HG02623 (cell line): ENCODE measurements around the gene DENND11.
A peak's percentile ranks its signal among the peaks of the same experiment; 100 is the strongest.
"Not testable (repeated sequence)": the region's sequence is repeated elsewhere in the genome, so short reads cannot be mapped to it uniquely, and the experiment has no call there.

Experiments used
- ATAC-seq: cut with Tn5 transposase; IDR thresholded peaks from one replicate; pipeline ENCODE4 v1.9.1; 2021; ENCODE audit warnings: moderate library complexity; ENCODE audit not compliant: unreplicated experiment

The DENND11 gene

DNA sequence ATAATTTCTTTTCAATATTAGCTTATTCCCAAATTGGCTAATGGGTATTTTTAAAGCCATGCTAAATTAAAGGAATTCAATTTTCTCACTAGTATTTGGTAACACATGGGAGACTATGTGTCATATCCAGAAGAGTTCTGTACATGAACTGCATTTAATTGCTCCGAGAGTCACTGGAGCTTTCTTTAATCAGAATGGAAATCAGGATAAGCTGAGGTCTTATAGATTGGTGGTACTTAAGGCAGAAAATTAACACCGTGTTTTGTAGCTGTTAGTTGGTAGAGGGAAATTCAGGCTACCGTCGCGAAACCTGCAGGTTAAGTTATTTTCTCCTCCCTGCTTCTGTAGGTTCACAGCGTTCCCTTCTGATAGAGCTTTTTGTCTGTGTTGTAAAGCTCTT is 6.4 kb upstream of the DENND11 start, which contains the start of gene WEE2:
Gene WEE2, plus strand, starts transcription at position 3 of the 400 bp plus-strand sequence. CDS start 406 bp downstream, outside the sequence.
- no peak for ATAC-seq

GRCh38 chr7:141706239-141707064 is 4.5 kb upstream of the DENND11 start:
- ATAC-seq = no peak

DNA sequence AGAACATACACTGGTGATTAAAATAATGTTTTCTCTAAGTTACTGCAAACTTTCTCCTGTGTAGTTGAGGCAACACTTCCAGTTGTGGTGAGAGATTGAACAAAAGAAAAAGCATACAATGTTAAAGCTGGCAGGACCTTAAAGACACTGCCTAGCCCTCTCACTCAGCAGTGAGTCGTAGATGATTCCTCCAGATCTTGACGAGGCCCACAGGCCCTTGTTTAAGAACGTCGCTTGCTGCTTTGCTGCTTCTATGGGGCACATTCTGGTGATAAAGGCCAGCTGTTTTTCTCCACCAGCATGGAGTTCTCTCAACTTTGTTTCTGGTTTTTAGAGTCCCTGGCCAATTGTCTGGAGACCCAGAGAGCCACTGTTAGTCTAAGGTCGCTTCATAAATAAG is 2.8 kb upstream of the DENND11 start:
- no peak for ATAC-seq

GRCh38 chr7:141704112-141704511 is 2.1 kb upstream of the DENND11 start:
- no peak for ATAC-seq

- ATAC-seq = no peak
Measured at GRCh38 chr7:141702892-141703291, 926 bp upstream of the DENND11 start.

DNA sequence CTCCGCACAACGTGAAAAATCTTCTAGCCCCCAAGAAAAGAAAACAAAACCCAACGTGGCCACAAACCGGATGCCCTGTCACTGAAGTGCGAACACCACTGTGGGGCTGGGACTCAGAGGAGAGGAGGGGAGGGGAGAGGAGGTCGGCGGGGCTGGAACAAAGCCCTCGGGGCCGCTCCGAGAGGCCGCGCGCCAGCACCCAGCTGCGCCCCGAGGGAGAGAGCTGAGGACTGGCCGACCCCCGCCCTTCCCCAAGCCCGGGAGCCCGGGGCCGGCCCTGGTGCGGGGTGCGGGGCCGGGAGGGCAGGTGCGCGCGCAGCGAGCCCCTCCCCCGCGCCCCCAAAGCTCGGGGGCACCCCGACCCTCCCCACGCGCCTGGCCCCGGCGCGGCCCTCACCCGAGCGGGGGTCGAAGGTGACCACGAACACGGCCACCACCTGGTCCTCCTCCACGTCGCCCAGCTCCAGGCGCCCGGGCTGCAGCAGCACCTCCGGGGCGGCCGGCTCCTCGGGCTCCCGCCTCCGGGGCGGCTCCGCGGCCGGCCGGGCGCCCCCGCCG is 398 bp downstream of the DENND11 start:
- peak; percentile 84 for ATAC-seq

DNA sequence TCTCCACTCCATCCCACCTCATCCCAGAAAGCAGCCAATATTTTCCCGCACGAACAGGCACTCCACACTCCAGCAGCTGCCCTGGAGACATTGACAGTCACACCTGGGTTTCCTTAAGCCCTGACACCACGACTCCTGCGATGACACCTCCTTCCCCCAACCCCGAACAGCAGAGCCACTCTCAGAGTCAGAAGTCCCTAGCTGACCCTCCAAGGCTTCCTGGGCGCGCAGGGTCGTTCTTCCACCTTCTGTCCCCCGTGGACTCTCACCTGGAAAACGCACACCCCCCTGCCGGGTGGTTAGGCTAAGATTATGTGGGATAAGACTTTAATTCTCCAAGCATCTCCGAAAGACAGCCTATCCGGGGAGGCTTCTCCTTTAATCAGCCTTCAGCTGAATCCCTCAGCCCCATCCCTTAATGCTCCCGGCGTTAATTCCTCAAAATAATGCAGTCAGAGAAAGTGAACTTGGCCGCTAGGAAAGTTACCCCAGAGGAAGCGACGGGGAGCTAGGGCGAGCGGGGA is 1.1 kb downstream of the DENND11 start:
- no peak for ATAC-seq

GRCh38 chr7:141700296-141700847 is 1.6 kb downstream of the DENND11 start:
- no peak for ATAC-seq

DNA sequence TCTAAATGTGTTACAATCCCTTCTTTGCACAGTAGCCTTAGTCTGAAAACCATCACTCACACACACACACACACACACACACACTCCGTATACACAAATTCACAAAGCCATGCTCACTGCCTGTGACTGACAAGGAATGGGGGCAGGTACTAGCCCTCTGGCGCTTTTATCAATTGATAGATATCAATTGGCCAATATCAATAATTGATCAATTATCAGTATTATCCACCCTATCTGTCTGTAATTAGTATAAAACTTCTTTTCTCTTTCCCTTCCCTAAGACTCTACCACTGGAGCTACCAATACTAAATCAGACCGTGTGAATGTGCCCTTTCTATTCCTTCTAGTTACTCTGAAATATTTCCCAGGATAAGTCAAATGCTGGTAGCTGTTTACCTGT is 2.1 kb downstream of the DENND11 start:
- ATAC-seq = no peak

- no peak for ATAC-seq
Measured at GRCh38 chr7:141698247-141699015, 3.5 kb downstream of the DENND11 start.

- ATAC-seq = no peak
Measured at GRCh38 chr7:141697211-141697871, 4.6 kb downstream of the DENND11 start.

DNA sequence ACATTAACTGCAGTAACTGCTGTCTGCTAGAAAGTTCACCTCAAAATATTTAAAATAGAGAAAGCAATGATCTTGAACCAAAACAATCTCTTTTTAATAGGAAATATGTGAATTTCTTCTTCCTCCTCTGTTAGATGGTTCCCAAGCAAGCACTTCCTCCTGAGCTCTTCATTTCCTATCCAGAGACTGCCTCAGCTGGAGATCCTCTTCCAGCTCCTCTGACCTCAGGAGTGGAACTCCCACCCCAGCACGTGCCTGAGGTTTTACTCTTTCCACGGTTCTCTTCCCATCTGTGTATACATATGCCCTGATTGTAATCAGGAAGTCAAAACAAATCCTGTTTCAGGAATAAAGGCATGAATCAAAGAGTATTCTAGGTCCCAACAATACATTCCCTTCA is 5.6 kb downstream of the DENND11 start:
- no peak for ATAC-seq

GRCh38 chr7:141695803-141696289 is 6.1 kb downstream of the DENND11 start:
- ATAC-seq = no peak

GRCh38 chr7:141693082-141693481 is 8.9 kb downstream of the DENND11 start:
- ATAC-seq = no peak

DNA sequence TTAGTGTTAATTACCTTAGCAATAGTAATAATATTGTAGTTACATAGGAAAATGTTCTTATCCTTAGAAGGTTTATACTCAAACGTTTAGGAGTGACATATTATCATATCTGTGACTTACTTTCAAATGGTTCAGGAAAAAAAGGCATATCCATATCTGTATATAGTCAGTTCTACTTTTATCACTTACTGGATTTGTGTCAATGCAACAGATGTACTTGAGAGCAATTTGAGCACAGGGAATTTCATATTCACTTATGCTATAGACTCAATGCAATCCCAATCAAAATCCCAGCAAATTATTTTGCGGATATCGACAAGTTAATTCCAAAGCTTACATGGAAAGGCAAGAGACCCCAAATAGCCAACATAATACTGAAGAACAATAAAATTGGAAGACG is 10.0 kb downstream of the DENND11 start:
- no peak for ATAC-seq

DNA sequence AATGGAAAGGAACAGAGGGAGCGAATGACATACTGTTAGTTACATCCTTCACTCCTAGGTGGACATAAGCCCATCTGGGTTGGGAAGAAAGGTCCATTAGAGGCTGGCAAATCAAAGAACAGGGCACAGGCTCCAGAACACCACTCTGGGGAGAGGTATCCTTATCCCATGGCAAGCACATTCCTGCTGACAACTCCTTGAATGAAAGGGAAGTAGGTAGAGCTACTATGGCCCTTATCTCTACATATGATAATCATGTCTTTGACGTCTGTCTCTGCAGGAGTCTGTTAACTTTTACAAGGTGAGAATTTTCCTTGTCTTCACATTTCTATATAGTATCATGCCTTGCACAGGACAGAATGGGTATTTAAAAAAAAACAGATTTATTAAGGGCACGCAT is 10.4 kb downstream of the DENND11 start:
- no peak for ATAC-seq

DNA sequence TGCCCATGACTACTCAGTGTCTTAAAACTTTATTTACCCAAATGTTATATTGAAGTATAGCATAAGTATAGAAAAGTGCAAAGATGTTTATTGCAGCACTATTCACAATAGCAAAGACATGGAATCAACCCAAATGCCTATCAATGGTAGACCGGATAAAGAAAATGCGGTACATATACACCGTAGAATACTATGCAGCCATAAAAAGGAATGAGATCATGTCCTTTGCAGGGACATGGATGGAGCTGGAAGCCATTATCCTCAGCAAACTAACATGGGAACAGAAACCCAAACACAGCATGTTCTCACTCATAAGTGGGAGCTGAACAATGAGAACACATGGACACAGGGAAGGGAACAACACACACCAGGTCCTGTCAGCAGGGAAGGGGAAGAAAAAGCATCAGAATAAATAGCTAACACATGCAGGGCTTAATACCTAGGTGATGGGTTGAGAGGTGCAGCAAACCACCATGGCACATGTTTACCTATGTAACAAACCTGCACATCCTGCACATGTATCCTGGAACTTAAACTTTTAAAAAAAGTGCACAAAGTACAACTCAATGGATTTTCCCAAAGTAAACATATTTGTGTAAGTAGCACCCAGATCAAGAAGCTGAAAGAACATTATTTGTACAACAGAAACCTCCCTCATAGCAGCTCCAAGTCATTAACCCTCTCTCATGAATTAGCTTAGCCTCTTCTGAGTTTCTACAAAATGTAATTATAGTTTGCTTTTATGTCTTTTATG is 12.7 kb downstream of the DENND11 start:
- ATAC-seq = not testable (repeated sequence)

DNA sequence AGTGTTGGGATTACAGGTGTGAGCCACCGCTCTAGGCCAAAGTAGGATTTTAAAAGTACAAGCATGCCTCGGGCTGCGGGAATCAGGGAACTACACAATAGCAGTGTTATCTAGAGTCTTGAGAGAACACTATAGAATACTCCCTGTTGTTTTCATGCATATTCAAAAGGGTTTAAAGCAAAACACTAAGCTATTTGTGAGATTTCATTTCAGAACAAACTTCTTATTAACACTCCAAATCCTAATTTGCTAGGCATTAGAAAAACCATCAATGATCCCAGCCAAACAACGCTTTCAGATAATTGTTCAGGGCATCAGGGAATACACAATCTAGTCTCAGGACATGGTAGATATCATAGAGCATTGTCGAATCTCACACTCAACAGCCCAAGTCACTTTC is 13.9 kb downstream of the DENND11 start:
- ATAC-seq = no peak

DNA sequence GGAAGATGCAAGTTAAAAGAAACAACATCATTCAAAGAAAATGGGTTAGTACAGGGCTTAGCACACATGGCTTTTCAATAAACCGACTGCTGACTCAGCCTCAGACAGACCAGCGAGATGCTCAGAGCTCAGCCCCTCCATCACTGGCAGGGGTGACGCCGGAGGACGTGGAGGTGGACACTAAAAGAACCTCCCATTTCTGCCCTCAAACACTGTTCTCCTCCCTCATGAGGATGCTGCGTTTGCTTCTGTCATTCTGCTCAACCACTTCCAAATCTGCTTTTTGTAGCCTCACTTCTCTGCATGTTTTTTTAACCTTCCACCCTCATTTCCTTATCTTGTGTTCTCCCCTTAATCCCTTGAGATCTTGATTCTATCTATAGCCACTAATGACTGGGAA is 15.3 kb downstream of the DENND11 start:
- ATAC-seq = no peak

DNA sequence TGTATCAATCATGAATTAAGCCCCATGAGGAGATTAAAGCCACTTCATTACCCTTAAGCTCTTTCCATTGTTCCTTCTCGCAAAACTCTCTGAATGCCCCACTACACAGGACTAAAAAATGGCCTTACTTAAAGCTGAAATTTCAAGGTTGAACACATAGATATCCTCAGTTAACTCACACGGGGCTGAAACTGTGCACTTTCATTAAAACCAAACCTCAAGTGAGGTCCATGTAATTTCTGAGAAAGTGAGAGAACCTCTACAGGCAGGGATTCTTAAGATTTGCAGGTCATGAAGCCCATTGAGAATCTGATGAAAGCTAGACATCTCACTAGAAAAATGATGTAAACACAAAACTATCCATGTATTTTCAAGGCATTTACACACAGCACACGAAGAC is 15.9 kb downstream of the DENND11 start:
- ATAC-seq = no peak
